Stimulated activated CD8-positive, alpha-beta memory T cell treated with anti-CD3 and anti-CD28 coated beads, Interleukin-7, amount 100 ng/mL, for 48 hours (primary cell): ENCODE results near the gene CARD11.
"Not testable (repeated sequence)": the region's sequence is repeated elsewhere in the genome, so short reads cannot be mapped to it uniquely, and the experiment has no call there.

ENCODE experiments used
- DNase-seq, 2 donors: peaks; one replicate each; pipeline ENCODE4 v3.0.0-alpha.2; 2020; ENCODE audit warnings: low read depth in 1 of 2; ENCODE audit errors: extremely low read depth in 1 of 2

CARD11 gene

DNA sequence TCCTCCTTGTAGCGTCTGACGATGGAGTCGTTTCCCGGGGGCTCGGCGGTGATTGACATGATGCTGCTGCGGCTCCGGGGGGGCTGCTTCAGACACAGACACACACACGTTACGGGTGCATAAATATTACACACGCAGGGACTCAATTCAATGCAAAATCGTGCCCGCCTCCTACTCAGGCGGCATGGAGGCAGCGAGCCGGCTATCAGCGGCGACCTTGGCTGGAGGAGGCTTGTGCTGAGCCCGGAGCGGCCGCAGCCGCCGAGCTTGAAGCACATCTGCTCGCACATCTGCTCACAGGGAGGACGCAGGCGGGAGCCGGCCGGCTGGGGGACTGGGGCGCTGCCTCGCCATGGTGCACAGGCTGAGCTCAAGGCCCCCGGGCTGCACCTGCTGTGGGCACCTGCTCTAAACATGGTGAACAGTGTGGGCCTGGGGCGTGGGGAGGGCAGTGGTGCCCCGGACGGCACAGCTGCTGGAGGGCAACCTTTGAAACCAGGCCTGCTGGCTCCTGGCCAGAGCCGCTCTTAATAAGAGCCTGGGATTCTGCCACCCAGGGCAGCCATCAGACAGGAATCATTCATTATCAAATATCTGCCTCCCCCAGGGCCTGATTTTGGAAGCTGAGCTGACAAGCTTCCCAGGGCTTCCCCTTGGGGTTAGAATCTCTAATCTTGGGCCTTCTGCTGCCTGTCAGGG lies 114.9 kb downstream of the CARD11 start:
- DNase-seq = no peak

DNA sequence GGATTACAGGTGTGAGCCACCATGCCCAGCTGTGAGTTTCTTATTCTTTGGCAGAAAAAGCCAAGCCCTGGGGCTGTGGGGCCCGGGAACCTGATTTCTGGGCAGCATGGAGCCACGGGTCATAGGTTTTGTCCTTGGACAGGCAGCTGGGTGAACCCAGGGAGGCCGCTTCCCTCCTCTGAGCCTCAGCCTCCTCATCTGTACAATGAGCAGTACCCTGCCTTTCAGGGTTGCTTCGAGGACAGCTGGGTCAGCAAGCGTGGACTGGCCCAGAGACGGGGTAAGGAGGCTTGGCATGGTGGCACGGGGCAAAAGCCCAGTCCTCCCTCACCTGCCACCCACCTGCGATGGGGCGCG lies 115.4 kb downstream of the CARD11 start:
- DNase-seq = no peak

- DNase-seq = no peak
Measured at GRCh38 chr7:2927592-2927991, 116.1 kb downstream of the CARD11 start.

GRCh38 chr7:2926896-2927405 lies 116.7 kb downstream of the CARD11 start:
- no peak for DNase-seq

DNA sequence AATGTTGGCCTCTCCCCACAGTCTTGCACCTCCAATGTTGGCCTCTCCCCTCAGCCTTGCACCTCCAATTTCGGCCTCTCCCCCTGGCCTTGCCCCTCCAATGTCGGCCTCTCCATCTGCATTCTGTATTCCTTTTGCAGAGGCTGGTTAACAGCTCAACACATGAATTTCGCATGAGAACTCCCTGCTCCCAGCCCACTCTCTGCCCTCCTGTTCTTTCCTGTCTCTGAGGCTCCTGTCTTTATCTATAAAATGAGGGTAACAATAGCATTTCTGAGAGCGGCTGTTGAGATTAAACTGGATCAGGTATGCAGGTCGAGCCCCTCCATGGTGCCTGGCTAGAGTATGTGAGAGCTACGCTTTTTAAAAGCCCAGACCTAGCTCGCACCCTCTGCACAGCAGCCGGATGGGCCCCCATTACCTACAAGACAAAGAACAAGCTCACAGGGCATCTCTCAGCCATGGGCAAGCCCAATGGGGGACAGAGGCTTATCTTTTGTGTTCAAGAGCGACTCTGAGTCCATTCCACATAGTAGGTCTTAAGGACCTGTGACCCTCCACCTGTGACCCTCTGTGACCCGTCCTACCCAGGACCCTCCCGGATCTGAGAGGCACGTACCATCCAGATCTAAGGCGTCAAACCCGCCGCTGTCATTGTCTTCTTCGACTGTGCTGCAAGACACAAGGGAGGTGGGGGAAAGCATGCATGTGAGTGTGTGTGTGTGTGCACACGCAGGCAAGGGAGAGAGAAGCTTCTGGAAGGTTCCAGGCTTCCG lies 117.4 kb downstream of the CARD11 start:
- DNase-seq = no peak

DNA sequence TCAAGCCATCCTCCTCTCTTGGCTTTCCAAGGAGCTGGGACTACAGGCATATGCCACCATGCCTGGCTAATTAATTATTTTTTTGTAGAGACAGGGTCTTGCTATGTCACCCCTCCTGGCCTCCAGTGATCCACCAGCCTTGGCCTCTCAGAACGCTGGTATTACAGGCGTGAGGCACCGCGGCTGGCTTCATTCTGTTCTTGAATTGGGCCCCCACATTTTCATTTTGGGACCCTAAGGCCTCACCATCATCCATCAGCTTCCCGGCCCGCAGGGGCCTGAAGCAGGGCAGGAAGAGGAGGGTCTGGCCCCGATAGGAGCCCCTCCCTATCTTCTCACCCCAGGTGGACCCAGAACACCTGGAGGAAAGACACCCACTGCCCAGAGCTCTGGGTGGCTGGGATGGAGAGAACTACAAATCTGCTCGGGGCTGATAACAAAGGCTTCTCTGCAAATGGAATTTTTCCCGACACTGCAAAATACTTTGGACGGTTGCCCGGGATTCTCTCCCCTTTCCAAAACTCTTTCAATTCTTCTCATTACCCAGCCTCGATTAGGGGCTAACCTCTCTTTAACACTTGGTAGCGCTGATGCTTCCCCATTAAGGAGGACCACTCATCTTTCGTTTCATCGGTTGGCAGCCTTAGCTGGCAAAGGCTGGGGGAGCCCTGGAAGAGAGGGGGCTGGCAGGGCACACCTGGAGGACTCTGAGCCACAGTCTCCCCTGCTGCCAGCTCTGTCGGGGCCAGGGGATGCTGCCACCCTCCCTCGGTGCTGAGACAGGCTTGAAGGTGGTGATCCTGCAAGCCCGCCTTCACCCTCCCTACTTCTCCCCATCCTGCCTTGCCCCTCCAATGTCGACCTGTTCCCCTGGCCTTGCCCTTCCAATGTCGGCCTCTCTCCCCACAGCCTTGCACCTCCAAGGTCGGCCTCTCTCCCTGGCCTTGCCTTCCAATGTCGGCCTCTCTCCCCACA lies 118.5 kb downstream of the CARD11 start:
- DNase-seq = no peak

- DNase-seq = no peak
Measured at GRCh38 chr7:2923886-2924574, 119.6 kb downstream of the CARD11 start.

DNA sequence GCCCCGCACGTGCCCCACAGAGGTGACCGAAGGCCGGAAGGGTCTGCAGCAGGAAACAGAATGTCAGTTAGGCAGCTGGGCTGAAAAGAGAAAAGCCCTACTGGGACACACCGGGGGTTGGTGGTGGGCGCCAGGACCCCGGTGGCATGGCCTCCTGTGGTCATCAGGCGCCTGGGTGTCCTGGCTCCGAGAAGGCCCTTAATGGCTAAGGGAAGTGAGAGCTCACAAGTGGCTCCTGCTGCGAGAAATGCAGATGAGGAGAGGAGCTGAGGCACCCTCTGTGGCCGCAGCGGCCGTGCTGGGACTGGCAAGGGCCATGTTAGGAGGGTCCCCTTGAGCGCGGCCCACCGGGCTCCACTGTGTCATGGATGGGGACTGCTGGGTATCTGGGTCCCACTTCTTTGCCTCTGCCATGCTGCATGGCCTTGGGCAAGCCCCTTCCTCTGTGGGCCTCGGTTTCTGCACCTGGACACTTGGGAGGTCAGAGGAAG lies 120.3 kb downstream of the CARD11 start:
- no peak for DNase-seq

DNA sequence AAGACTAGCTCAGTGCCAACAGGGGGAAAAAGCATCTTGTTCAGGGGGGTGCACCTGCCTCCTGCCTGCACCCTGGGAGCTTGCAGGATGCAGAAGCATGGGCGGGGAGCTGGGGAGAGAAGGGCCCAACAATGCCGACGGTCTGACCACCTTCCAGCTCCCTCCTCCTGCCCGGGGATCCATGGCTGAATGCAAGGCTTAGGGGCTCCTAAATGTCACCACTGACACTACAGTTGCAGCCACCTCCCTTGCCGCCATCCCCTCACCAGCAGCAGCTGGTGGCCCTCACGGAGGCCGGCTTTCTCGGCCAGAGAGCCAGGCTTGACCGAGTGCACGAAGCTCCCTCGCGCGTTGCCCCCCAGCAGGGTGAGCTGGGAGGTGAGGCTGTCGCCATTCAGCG lies 120.8 kb downstream of the CARD11 start:
- no peak for DNase-seq

DNA sequence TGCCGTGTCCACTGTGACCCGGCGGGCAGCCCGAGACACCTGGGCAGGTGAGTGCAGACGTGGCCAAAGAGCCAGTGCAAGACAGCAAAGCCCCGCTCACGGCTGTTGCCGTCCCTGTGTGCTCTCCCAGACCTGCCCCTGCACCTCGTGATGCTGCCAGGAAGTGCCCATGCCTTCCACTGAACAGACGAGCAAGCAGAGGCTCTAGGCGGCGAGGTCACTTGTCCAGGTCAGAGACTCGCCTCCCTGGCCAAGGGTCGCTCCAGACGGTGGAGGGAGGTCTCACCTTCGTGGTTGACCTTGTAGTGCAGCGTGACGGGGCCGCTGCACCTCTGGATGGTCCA lies 121.3 kb downstream of the CARD11 start:
- DNase-seq = no peak

DNA sequence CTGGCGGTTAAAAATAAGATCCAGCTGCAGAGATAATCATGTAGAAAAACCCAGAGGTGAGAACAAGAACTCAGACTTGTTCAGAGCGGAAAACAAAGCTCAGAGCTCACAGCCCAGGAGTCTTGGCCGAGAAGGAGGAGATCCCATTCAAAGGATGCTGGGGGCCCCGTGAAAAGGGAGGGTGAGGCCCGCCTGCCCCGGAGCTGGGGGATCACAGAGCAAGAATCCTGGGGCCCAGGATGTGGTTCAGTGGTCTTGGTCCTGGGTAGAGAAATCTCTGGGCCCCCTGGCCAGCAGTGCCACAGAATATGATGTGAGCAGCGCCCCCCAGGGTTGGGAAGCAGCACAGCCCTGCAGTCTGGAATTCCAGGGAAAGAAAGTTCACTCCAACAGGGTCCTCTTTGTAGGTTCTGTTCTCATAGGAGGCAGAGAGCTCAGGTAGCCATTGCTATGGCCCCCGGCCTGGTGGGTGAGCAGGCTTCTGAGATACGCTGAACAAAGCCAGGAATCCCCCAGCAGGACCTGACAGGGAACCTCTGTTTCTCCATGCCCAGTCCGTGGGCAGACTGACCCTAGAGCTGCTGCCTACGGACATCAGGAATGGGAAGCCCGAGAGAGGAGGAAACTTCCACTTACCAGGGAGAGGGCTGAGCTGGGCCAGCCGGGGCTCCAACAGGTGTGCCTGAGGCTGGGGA lies 121.9 kb downstream of the CARD11 start:
- no peak for DNase-seq

DNA sequence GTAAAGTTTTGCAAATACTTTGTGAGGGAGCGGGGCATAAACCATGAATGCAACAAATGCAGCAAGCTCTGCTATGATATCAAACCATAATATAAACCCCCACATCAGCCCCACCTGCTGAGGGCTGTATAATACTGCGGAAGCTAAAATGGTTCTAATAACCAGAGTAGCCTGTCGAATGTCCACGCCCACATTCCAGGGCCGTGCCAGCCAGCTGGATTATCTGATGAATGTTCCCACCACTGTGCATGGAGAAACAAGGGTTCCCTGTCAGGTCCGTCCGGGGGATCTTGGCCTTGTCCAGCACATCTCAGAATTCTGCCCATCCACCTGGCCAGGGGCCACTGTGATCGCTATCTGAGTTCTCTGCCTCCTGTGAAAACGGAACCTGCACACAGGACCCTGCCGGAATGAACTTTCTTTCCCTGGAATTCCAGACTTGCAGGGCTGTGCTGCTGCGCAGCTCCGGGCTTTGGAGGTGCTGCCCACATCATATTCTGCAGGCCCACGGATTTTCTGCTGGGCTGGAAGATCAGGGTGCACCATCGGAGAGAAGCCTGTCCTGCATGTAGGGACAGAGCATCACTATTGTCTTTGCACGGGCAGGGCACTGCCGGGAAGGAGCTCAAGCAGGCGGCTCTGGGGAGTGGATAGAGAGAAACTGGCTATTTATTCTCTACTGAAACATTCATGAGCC lies 122.6 kb downstream of the CARD11 start:
- no peak for DNase-seq

GRCh38 chr7:2920480-2920879 lies 123.2 kb downstream of the CARD11 start:
- not testable (repeated sequence) for DNase-seq

GRCh38 chr7:2920041-2920440 lies 123.6 kb downstream of the CARD11 start:
- DNase-seq = no peak

- no peak for DNase-seq
Measured at GRCh38 chr7:2919256-2919655, 124.4 kb downstream of the CARD11 start.

DNA sequence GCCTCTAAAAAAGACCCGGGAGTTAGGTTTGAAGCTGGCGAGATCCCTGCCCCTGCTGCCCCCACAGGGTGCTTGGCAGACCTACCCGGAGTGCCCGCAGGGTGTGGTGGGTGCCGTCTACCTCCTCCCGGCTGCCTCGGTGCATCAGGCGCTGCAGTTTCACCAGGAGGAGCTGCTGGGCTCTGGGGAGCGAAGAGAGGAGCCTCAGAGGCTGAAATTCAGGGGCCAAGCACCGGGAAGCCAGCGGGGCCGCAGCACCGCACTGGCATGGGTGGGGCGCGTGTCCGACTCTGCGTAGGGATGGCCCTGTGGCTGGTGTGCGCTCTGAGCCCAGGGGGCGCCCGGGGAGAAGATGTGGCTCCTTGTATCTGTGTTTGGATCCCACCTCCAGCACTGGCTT lies 125.3 kb downstream of the CARD11 start:
- DNase-seq = no peak

- no peak for DNase-seq
Measured at GRCh38 chr7:2915023-2915422, 128.6 kb downstream of the CARD11 start.

DNA sequence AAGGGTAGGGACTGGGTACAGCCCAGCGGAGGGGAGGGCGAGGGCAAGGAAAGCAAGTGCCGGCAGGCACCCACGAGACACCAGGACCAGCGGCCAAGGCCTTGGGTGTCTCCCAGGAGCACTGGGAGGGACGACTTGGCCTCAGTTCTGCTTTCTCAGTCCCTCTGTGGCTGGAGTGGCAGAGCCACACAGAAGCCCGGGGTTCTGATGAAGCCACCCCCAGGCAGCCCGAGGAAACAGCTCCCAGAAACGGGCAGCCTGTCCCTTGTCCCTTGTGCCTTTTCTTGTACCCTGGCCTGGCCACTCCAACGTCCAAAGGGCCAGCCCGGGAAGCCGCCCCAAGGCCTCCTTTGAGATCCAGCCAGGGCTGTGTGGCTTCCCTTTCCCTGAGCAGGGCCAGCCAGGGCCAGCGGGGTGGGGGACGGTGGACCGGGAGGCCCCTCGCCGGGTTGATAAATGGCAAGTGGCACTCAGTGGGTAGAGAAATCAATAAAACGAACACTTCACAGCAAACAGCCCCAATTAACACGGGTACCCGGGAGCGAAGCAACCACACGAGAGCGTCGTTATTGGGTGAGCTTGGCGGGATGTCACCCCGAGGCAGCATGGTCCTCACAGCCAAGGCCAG lies 129.8 kb downstream of the CARD11 start:
- no peak for DNase-seq
